Measurements from ENCODE around the gene MRGPRD. TPM values are rescaled to one million over a fixed set of nuclear protein-coding genes. Genes with fewer than 3 reads are reported as not detected.

The MRGPRD gene
- total RNA-seq, 1 donor from 2014 or later: not detected

- Histone ChIP-seq H3K27me3 (peaks cover 7% of the 10 kb centered on the region), H3K9me3 (ENCODE audit: low read depth) (no peaks in the 10 kb centered on the region), H3K36me3 (no peaks in the 10 kb centered on the region), H3K9ac (no peak overlapping the region), H3K4me1 (peaks cover 16% of the 10 kb centered on the region), H3K79me2 (ENCODE audit: low read depth) (no peaks in the 10 kb centered on the region), H3K4me2 (no peak overlapping the region), H3F3A (ENCODE audit: low read depth) (peaks cover 16% of the 10 kb centered on the region), H4K20me1 (ENCODE audit: low read depth) (no peaks in the 10 kb centered on the region), H2AFZ (replicated peaks) (no peak overlapping the region), H3K27ac (no peak overlapping the region), H3K4me3 (no peak overlapping the region)
- no peak overlapping the region for H3K4me3 Mint-ChIP-seq
- no peaks in the 10 kb centered on the region for H3K36me3 Mint-ChIP-seq
- H3K4me1 Mint-ChIP-seq: peaks cover 12% of the 10 kb centered on the region
- peak overlapping the region; percentile 63 for H3K27ac Mint-ChIP-seq
- peaks cover 8% of the 10 kb centered on the region for H3K27me3 Mint-ChIP-seq (ENCODE audit: insufficient read depth, low read depth)
- H3K9me3 Mint-ChIP-seq: no peaks in the 10 kb centered on the region
- TF ChIP-seq EZH2 (IDR thresholded peaks at IDR 0.05) (no peak), EZH2phosphoT487 (IDR thresholded peaks at IDR 0.05) (no peak), CTCF (IDR thresholded peaks at IDR 0.05) (no peak)
- no peak for DNase-seq (ENCODE audit: low spot score)
These were observed 37.2 kb upstream of the MRGPRD start for GRCh38 chr11:69017951-69018350.

GRCh38 chr11:69014898-69015549 is 34.2 kb upstream of the MRGPRD start:
- DNase-seq (ENCODE audit: low spot score): no peak

GRCh38 chr11:69014084-69014851 is 33.5 kb upstream of the MRGPRD start:
- DNase-seq (ENCODE audit: low spot score): peak; percentile 33
- H3K36me3 Mint-ChIP-seq: no peaks in the 10 kb centered on the region
- Histone ChIP-seq H2AFZ (replicated peaks) (peak overlapping the region; percentile 91), H3K27me3 (peaks cover 9% of the 10 kb centered on the region), H3K36me3 (no peaks in the 10 kb centered on the region), H3K4me1 (peaks cover 39% of the 10 kb centered on the region), H3K4me3 (peak overlapping the region; percentile 42), H4K20me1 (ENCODE audit: low read depth) (no peaks in the 10 kb centered on the region), H3K9me3 (ENCODE audit: low read depth) (no peaks in the 10 kb centered on the region), H3K27ac (no peak overlapping the region), H3K79me2 (ENCODE audit: low read depth) (no peaks in the 10 kb centered on the region), H3K9ac (no peak overlapping the region), H3F3A (ENCODE audit: low read depth) (peaks cover 23% of the 10 kb centered on the region), H3K4me2 (peak overlapping the region; percentile 92)
- no peaks in the 10 kb centered on the region for H3K9me3 Mint-ChIP-seq
- H3K27ac Mint-ChIP-seq: no peak overlapping the region
- peaks cover 25% of the 10 kb centered on the region for H3K4me1 Mint-ChIP-seq
- H3K4me3 Mint-ChIP-seq: no peak overlapping the region
- peaks cover 9% of the 10 kb centered on the region for H3K27me3 Mint-ChIP-seq (ENCODE audit: insufficient read depth, low read depth)
- TF ChIP-seq EZH2 (IDR thresholded peaks at IDR 0.05) (no peak), EZH2phosphoT487 (IDR thresholded peaks at IDR 0.05) (no peak), CTCF (IDR thresholded peaks at IDR 0.05) (no peak)

More at GRCh38 chr11:69014898-69015549, 34.2 kb upstream of the MRGPRD start:
- peaks cover 9% of the 10 kb centered on the region for H3K27me3 ChIP-seq
- Mint-ChIP-seq H3K4me3 (no peak overlapping the region), H3K36me3 (no peaks in the 10 kb centered on the region), H3K9me3 (no peaks in the 10 kb centered on the region), H3K27me3 (ENCODE audit: insufficient read depth, low read depth) (peaks cover 9% of the 10 kb centered on the region), H3K4me1 (peaks cover 25% of the 10 kb centered on the region), H3K27ac (no peak overlapping the region)
- no peak for TF ChIP-seq EZH2phosphoT487 (IDR thresholded peaks at IDR 0.05)
- no peak for TF ChIP-seq CTCF (IDR thresholded peaks at IDR 0.05)
- no peak for TF ChIP-seq EZH2 (IDR thresholded peaks at IDR 0.05)
- H3K9ac ChIP-seq: no peak overlapping the region
- no peak overlapping the region for H3K27ac ChIP-seq
- H3K9me3 ChIP-seq (ENCODE audit: low read depth): no peaks in the 10 kb centered on the region
- no peaks in the 10 kb centered on the region for H3K79me2 ChIP-seq (ENCODE audit: low read depth)
- no peak overlapping the region for H2AFZ ChIP-seq (replicated peaks)
- H4K20me1 ChIP-seq (ENCODE audit: low read depth): no peaks in the 10 kb centered on the region
- H3K4me3 ChIP-seq: no peak overlapping the region
- no peak overlapping the region for H3K4me2 ChIP-seq
- peaks cover 39% of the 10 kb centered on the region for H3K4me1 ChIP-seq
- H3F3A ChIP-seq (ENCODE audit: low read depth): peaks cover 23% of the 10 kb centered on the region
- H3K36me3 ChIP-seq: no peaks in the 10 kb centered on the region

All from neural progenitor cell (in vitro differentiated cells).